ENCODE measurements around the gene ATP11A.

The ATP11A gene

GRCh38 chr13:112735791-112736190, 46.0 kb downstream of the ATP11A start:
- TF ChIP-seq, protein P1, sequence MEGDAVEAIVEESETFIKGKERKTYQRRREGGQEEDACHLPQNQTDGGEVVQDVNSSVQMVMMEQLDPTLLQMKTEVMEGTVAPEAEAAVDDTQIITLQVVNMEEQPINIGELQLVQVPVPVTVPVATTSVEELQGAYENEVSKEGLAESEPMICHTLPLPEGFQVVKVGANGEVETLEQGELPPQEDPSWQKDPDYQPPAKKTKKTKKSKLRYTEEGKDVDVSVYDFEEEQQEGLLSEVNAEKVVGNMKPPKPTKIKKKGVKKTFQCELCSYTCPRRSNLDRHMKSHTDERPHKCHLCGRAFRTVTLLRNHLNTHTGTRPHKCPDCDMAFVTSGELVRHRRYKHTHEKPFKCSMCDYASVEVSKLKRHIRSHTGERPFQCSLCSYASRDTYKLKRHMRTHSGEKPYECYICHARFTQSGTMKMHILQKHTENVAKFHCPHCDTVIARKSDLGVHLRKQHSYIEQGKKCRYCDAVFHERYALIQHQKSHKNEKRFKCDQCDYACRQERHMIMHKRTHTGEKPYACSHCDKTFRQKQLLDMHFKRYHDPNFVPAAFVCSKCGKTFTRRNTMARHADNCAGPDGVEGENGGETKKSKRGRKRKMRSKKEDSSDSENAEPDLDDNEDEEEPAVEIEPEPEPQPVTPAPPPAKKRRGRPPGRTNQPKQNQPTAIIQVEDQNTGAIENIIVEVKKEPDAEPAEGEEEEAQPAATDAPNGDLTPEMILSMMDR (IDR thresholded peaks at IDR 0.05): no peak

- TF ChIP-seq, protein P1 (IDR thresholded peaks at IDR 0.05): no peak
These were observed 47.5 kb downstream of the ATP11A start for GRCh38 chr13:112737294-112737693.

- TF ChIP-seq, protein P1 (IDR thresholded peaks at IDR 0.05): no peak
These were observed 48.8 kb downstream of the ATP11A start for GRCh38 chr13:112738606-112739005.

- TF ChIP-seq, protein P1 (IDR thresholded peaks at IDR 0.05): no peak
These were observed 50.8 kb downstream of the ATP11A start for GRCh38 chr13:112740502-112741131.

- TF ChIP-seq, protein P1 (IDR thresholded peaks at IDR 0.05): no peak
These were observed 51.4 kb downstream of the ATP11A start for GRCh38 chr13:112741185-112741755.

GRCh38 chr13:112741835-112742570, 52.2 kb downstream of the ATP11A start:
- TF ChIP-seq, protein P1 (IDR thresholded peaks at IDR 0.05): no peak

- TF ChIP-seq, protein P1 (IDR thresholded peaks at IDR 0.05): no peak
These were observed 52.7 kb downstream of the ATP11A start for GRCh38 chr13:112742583-112742982.
